Stimulated activated CD4-positive, alpha-beta T cell treated with anti-CD3 and anti-CD28 coated beads, TNF-alpha, amount 100 ng/mL, for 48 hours (primary cell): ENCODE data around the gene LMF1.
"Not testable (repeated sequence)": the region's sequence is repeated elsewhere in the genome, so short reads cannot be mapped to it uniquely, and the experiment has no call there.

Source experiments
- DNase-seq, 3 donors: peaks; one replicate each; pipeline ENCODE4 v3.0.0-alpha.2; 2020; ENCODE audit warnings: low read depth in 3 of 3

LMF1 gene

DNA sequence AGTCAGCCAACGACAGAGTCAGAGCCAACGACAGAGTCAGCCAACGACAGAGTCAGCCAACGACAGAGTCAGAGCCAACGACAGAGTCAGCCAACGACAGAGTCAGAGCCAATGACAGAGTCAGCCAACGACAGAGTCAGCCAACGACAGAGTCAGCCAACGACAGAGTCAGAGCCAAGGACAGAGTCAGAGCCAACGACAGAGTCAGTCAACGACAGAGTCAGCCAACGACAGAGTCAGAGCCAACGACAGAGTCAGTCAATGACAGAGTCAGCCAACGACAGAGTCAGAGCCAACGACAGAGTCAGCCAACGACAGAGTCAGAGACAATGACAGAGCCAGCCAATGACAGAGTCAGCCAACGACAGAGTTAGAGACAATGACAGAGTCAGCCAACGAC lies 22.0 kb downstream of the LMF1 start:
- DNase-seq: not testable (repeated sequence)

DNA sequence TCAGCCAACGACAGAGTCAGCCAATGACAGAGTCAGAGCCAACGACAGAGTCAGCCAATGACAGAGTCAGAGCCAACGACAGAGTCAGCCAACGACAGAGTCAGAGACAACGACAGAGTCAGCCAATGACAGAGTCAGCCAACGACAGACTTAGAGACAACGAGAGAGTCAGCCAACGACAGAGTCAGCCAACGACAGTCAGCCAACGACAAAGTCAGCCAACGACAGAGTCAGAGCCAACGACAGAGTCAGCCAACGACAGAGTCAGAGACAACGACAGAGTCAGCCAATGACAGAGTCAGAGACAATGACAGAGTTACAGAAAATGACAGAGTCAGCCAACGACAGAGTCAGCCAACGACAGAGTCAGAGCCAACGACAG lies 22.9 kb downstream of the LMF1 start:
- not testable (repeated sequence) for DNase-seq

DNA sequence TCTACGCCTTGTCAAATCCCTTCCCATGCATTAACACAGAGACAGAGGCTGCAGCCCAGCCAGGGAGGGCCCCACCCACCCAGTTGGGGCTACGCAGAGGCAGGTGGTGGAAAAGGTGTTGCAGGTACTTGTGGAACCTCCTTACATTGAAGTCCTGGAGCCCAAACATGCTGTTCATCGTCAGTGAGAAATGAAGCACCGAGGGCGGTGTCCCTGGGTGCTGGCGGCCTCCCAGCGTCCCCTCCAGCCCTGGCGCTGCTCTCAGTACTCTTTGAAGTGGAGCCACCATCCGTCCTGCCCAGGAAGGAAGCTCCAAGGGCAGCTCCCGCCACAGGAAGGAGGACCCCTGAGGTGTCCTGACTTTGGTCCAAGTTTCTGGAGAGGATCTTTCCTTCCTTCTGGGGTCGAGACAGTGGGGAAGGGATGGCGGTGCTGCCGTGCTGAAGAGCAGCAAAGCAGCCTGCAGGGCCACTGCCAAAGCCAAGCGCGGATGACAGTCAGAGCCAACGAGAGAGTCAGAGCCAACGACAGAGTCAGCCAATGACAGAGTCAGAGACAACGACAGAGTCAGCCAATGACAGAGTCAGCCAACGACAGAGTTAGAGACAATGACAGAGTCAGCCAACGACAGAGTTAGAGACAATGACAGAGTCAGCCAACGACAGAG lies 23.4 kb downstream of the LMF1 start:
- DNase-seq: no peak

DNA sequence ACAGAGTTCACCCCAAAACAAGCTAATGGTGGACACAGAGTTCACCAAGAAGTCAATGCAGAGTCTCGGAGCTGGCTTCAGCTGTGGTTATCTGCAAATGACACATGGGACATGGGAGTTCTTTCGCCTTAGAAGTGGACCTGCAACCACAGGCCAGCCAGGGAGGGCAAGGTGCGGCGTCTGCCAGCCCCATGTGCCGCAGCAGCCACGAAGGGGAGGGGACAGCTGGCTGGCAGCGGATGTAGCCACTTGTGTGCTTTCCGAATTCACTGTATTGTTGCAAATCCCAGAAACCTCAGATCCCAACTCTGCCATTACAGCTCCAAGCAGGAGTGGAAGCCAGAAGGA lies 24.8 kb downstream of the LMF1 start:
- no peak for DNase-seq

DNA sequence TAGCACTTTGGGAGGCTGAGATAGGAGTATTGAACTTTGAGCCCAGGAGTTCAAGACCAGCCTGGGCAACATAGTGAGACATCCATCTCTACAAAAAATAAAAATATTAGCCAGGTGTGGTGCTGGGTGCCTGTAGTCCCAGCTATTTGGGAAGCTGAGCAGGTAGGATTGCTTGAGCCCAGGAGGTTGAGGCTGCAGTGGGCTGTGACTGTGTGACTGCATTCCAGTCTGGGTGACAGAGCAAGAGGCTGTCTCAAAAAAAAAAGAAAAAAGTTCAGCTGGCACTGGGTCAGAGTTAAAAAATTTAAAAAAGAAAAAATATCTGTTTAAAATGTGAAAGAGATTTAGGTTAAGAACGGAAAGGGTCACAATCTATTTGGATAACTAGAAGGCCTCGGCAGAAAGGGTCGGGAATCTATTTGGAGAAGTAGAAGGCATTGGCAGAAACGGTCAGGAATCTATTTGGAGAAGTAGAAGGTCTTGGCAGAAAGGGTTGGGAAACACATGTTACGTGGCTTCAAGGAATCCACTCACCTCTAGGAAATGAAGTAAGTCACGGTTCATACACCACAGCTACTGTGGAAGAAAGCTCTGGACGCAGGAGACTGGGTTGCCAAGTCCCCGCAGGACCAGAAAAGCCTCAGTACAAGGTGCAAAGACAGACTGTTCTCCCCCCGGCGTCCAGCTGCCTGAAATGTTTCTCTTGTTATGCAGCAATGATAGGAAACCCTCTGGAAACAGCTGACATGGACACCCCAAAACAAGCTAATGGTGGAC lies 25.3 kb downstream of the LMF1 start:
- DNase-seq: no peak

DNA sequence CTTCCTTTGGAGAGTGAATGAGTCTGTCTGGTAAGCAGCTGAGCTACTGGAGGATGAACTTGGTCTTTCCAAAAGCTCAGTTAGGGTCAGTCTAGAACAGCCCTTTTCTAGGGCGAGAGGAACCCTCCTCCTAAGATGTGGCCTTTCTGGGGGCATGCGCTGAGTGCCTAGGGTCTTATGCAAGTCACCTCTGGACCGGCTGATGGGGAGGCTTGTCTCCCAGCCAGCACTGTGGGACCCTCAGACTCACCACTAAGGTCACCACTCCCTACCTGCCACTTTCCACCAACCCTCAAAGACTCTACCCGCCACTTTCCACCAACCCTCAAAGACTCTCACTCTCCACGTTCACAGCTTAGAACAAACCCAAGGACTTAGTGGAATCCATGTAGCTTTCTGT lies 26.8 kb downstream of the LMF1 start:
- DNase-seq: no peak

DNA sequence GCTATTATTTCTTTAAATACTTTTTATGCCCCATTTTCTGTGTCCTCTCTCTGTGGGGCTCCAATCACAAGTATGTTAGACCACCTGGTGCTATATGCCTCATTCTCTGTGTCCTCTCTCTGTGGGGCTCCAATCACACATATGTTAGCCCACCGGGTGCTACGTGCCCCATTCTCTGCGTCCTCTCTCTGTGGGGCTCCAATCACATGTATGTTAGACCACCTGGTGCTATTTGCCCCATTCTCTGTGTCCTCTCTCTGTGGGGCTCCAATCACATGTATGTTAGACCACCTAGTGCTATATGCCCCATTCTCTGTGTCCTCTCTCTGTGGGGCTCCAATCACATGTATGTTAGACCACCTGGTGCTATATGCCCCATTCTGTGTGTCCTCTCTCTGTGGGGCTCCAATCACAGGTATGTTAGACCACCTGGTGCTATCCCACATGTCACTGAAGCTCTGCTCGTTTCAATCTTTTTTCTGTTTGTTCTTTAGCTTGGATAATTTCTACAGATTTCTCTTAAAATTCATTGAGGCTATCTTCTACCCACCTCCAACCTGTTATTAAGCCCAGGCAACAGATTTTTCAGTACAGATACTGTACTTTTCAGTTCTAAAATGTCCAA lies 28.2 kb downstream of the LMF1 start:
- no peak for DNase-seq

DNA sequence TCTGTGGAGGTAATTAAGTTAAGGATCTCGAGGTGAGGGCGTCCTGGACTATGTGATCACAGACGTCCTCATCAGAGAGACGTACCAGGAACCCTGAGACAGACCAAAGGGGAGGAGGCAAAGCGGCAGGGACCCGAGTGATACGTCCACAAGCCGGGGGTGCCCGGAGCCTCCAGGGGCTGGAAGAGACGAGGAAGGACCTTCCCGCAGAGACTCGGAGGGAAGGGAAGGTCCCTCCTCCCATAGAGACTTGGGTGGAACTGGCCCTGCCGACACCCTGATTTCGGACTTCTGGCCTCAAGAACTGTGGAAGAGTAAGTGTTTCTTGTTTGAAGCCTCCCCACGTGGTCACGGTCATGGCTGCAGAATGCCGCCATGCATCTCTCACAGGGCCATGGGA lies 30.8 kb downstream of the LMF1 start:
- DNase-seq: no peak

DNA sequence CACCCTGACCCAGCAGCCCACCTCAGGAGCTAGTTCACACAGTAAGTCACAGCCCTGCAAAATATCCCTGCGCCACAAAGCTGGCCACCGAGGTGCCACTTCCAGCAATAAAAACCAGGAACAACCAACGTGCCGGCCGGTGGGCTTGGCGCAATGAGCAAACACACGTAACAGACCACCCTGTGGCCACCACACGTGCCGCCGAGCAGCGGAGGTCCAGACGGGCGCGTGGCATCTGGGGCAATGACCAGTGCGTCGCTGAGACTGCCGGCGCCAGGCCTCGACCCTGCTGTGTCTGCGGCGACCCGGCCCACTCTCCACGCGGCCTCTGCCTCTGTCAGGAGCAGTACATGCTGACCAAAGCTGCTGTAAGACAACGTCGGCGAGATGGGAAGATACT lies 31.5 kb downstream of the LMF1 start:
- no peak for DNase-seq

DNA sequence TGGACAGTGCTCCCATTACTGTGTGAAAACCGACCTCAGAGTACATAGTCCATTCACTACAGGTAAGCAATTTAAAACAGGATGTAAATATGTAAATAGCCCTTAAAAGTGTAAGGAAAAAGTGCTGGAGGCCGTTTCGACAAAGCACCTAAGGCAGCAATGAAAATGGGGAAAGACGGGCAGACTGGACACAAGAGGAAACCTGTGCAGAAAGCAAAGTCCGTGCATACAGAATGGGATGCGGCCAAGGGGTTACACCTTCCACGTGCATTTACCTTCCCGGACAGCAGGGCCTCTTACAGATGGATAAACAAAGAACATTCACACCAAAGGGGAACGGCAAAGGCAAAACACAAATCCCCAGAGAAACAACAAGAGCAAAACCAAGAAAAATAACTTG lies 32.0 kb downstream of the LMF1 start:
- DNase-seq: no peak

DNA sequence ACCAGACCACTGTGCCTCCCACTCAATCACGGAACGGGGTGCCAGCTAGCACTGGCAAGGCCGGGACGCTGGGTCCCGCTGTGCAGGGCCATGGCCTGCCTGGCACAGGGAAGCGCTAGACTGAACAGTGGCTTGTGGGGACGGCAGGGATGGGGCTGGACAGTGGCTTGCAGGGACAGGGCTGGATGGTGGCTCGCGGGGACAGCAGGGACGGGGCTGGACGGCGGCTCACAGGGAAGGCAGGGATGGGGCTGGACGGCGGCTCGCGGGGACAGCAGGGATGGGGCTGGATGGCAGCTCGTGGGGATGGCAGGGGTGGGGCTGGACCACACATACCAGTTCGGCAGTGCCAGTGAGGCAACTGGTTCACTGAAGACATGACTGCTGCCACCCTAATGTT lies 32.6 kb downstream of the LMF1 start:
- no peak for DNase-seq

DNA sequence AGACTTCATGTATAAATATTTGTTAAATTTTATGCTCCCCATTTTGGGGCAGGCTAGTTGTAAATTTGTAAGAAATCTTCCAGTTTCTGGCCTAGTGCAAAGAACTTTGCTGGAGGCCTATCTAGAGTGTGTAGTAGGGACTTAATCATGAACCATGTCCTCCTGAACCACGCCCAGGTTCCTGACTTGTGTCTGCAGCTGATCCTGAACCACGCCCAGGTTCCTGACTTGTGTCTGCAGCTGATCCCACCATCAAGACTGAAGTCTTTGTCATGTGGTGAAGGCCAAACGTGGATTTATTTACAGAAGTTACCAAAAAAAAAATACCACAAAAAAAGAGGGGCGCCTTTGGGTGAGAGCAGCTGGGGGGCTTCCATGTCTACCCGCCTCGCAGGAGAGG lies 33.1 kb downstream of the LMF1 start:
- DNase-seq: no peak

DNA sequence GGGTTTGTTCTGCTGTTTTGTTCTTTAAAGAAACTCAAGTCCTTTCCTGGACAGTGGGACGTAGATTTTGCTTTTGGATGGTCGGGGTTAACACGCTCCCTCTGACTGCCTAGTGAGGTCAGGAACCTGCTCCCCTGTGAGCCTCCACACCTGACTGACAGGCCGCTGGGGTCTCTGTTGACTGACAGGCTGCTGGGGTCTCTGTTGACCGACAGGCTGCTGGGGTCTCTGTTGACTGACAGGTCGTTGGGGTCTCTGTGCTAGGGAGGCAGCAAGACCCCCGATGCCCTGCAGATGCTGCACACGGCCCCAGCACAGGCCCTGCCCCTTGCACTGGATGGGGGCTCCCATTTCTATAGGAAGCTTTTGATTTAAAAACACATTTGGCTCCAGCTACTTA lies 33.5 kb downstream of the LMF1 start:
- no peak for DNase-seq

DNA sequence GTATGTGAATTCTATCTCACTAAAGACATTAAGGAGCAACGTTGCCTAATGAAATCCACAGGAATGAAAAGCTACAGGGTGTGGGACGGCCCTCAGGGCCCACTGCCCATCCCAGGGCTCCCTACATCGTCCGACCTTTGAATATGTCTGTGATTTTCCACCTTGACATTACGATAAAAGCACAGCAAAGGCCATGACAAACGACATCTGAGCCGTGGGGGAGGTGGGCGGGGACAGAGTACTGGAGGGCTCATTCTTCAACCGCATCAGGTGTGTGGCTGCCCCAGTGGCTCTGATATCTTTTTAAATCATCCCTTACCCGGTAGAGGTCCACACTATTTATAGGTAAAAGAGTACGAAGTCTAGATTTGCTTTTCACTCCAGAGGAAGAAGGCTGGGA lies 35.1 kb downstream of the LMF1 start:
- DNase-seq: no peak

DNA sequence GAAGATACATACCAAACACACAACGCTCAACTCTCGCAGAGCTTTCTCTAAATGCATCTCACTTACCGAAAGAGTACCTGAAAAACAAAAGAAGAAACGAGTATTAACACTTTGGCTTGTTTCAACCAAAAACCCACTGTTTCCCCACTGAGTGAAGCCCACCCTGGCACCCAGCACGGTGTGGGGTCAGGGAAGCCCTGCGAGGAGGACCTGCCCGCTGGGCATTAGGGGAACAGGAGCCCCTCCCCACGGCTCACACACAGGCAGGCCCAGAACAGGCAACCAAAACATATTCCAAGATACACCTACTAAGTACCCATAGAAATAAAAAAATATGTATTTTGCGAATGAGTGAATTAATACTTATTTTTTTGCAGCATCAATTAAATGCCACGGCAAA lies 36.6 kb downstream of the LMF1 start:
- DNase-seq: no peak

DNA sequence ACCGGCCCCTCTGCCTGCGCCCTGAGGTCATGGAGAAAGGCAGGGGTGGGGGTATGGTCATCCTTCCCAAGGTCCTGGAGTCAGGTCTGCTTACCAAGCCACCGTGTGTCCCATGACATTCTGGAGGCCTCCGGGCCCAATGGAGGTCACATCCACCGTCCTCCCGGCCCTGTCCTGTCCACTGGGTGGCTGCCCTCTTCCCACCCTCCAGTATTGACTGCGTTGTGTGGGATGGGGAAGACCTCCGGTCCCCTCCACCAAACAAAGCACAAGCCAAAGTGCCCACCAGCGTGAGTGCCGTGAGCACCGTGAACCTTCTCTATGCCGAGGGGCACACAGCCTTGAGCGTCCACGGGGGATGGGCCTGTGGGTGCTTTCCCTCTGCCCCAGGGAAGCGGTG lies 37.2 kb downstream of the LMF1 start:
- no peak for DNase-seq

DNA sequence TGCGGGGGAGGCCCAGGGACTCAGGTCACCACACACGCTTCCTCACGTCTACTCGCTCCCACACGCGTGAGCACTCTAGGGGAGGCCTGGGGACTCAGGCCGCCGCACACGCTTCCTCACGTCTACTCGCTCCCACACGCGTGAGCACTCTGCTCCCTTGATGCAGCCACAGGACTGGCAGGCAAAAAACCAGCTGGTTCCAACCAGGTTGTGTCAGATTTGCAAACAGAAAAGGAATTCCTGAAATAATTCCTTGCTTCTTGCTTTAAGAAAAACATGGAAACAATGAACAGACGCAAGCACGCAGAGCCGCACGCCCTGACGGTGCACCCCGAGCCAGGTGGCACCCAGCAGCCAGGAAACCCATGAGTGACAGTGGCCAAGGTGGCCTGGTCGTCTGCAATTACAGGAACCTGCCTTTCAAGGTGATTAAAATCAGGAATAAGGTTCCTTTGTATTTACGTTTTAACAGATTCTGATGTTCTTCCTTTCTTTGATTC lies 37.9 kb downstream of the LMF1 start:
- no peak for DNase-seq

DNA sequence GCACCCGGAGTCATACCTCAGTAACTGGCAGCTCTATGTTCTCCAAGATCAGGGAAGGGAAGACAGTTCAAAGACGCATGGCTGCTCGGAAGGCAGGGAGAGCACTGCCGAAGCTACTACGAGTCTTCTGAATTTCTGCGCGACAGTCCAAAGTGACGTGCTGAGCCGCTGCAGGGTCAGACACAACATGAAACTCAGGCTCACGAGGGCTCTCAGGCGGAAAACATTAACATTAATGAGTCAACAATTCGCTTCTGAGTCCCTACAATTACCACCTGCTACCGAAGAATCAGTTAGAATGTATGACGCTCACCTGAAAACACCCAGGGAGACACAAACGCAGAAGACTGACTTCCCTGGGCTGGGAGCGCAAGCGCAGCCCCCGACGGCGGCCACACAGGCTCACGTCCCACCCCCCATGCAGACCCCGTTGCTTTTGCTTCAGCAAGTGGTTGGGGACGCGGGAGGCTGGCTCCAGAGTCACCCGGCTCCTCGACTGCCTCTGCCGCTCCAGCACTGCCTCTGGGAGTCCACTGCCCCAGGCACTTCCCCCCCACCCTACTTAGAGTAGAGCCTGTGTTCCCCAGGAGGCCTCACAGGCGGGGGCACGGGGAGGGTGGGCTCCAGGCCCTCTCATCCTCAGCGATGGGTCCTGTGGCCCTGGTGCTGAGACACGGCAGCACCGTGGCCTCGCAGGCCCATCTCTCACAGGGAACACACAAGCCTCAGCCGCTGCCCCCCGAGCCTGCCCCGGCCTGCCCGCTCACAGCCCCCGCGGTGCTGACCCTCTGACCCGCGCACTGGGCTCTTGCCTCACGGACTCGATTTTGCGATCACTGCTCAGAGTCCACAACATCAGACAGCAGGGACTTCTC lies 38.9 kb downstream of the LMF1 start:
- no peak for DNase-seq

DNA sequence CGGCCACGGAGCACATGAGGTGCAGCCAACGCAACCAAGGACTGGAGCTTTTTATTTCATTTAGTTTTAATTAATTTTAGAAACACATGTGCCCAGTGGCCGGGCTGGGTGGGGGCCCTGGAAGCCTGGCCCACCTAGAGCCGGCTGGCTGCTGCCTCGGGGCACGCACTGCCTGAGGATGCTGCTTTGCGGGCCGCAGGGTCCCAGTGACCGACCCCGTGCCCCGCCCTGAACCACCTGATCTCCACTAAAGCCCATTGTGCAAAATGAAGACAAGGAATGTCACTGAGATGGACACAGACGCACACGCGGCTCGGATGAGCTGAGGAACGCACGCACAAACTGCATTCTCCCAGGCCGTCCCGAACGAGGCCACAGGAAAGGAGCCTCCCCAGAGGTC lies 39.6 kb downstream of the LMF1 start:
- DNase-seq: no peak

DNA sequence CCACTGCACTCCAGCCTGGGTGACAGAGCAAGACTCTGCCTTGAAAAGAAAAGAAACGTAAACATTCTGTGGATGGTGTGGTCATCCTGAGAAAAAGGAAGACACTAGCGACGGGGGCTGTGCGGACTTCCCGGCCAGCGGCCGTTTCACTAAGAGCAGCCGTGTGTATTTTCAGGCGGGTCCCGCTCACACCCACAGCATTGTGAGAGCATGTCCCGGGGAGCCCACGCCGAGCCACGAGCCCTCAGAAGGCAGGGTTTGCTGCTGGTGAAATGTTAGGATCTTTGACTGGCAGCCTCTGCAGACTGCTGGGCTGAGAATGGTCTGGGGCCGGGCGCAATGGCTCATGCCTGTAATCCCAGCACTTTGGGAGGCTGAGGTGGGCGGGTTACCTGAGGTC lies 40.3 kb downstream of the LMF1 start:
- no peak for DNase-seq

DNA sequence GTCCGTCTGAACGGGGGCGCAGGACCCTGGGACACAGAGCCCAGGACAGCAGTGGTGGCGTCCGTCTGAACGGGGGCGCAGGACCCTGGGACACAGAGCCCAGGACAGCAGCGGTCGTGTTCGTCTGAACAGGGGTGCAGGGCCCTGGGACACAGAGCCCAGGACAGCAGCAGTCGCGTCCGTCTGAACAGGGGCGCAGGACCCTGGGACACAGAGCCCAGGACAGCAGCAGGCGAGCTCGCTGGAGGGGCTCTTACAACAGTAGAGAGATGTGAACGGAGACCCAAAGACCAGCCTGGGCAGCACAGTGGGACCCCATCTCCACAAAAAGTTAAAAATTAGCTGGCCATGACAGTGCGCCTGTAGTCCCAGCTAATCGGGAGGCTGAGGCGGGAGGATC lies 40.7 kb downstream of the LMF1 start:
- no peak for DNase-seq
